HEK293 (cell line): ENCODE measurements around the gene PDE2A.

Experiments
- CTCF ChIA-PET: fragments of 350-600 bp; formaldehyde crosslinking; extraction: SDS; loops from one replicate; lab custom pipeline; 2021; ENCODE audit warnings: antibody characterized with exemption; lab: Yijun Ruan, JAX
- POLR2A ChIA-PET: fragments of 300-600 bp; formaldehyde crosslinking; extraction: SDS; loops from one replicate; lab custom pipeline; 2020; ENCODE audit warnings: antibody characterized with exemption, inconsistent platforms; lab: Yijun Ruan, JAX
- H3K27ac ChIP-seq: fragments of 200-500 bp; sonication (Bioruptor generic); 2 replicates; pipeline ENCODE4 v1.5.1; 2014; ENCODE audit warnings: low read depth, low read length, control low read depth, inconsistent platforms; ENCODE audit errors: extremely low read depth
- H3K36me3 ChIP-seq, 2 experiments: fragments of 200-500 bp in 1 of 2; sonication (Bioruptor generic) in 1 of 2; 1 replicate in 1 of 2; 2 replicates in 1 of 2; pipeline ENCODE4 v1.5.1; 2014 to 2017; ENCODE audit warnings: inconsistent platforms in 2 of 2, low read length in 2 of 2; ENCODE audit not compliant: control insufficient read depth in 2 of 2, insufficient read depth in 1 of 2
- H3K4me1 ChIP-seq: fragments of 200-500 bp; sonication (Bioruptor generic); 2 replicates; pipeline ENCODE4 v1.5.1; 2014; ENCODE audit warnings: mild to moderate bottlenecking, low read length, inconsistent platforms; ENCODE audit not compliant: control insufficient read depth, insufficient read depth
- H3K4me3 ChIP-seq: 2 replicates; pipeline ENCODE4 v1.5.1; 2011; ENCODE audit warnings: low read depth, mild to moderate bottlenecking, control low read depth, low read length, moderate library complexity
- H3K9me3 ChIP-seq: fragments of 200-500 bp; sonication (Bioruptor generic); 2 replicates; pipeline ENCODE4 v1.5.1; 2014; ENCODE audit warnings: low read depth, low read length, inconsistent platforms; ENCODE audit not compliant: control insufficient read depth, insufficient read depth
- HOXA7 ChIP-seq: sonication (generic); formaldehyde crosslinking; IDR thresholded peaks from 2 replicates; pipeline ENCODE4 v1.8.1; 2022; ENCODE audit warnings: missing genetic modification reagents, borderline replicate concordance
- MEIS1 ChIP-seq: sonication (generic); formaldehyde crosslinking; IDR thresholded peaks from 2 replicates; pipeline ENCODE4 v1.8.1; 2022; ENCODE audit warnings: missing genetic modification reagents, mild to moderate bottlenecking, borderline replicate concordance
- OVOL3 ChIP-seq: fragments of 450-650 bp; formaldehyde crosslinking; IDR thresholded peaks from 2 replicates; pipeline ENCODE4 v1.5.1; 2016; ENCODE audit warnings: missing biosample characterization, missing genetic modification characterization
- PRDM10 ChIP-seq: fragments of 450-650 bp; formaldehyde crosslinking; IDR thresholded peaks from 2 replicates; pipeline ENCODE4 v1.5.1; 2016; ENCODE audit warnings: missing biosample characterization, missing genetic modification characterization
- SCRT2 ChIP-seq: fragments of 450-650 bp; formaldehyde crosslinking; IDR thresholded peaks from 2 replicates; pipeline ENCODE4 v1.5.1; 2016; ENCODE audit warnings: missing biosample characterization, missing genetic modification characterization
- SETDB1 ChIP-seq: IDR thresholded peaks from one replicate; pipeline ENCODE4 v1.6.1; 2017; ENCODE audit warnings: mild to moderate bottlenecking, low read length, moderate library complexity, mixed read lengths; ENCODE audit not compliant: insufficient read length
- ZBTB17 ChIP-seq: fragments of 450-650 bp; formaldehyde crosslinking; IDR thresholded peaks from 2 replicates; pipeline ENCODE4 v1.5.1; 2016; ENCODE audit warnings: missing biosample characterization, missing genetic modification characterization
- ZFHX2 ChIP-seq: fragments of 450-650 bp; formaldehyde crosslinking; conservative IDR thresholded peaks from 2 replicates; pipeline ENCODE4 v1.5.1; 2016; ENCODE audit warnings: missing biosample characterization, missing genetic modification characterization
- ZFP37 ChIP-seq: fragments of 450-650 bp; formaldehyde crosslinking; IDR thresholded peaks from 2 replicates; pipeline ENCODE4 v1.5.1; 2016; ENCODE audit warnings: missing biosample characterization, missing genetic modification characterization
- ZFP69B ChIP-seq: fragments of 450-650 bp; formaldehyde crosslinking; IDR thresholded peaks from 2 replicates; pipeline ENCODE4 v1.5.1; 2016; ENCODE audit warnings: missing biosample characterization, missing genetic modification characterization
- ZNF132 ChIP-seq: fragments of 450-650 bp; formaldehyde crosslinking; IDR thresholded peaks from 2 replicates; pipeline ENCODE4 v1.5.1; 2017; ENCODE audit warnings: missing biosample characterization, missing genetic modification characterization, borderline replicate concordance
- ZNF146 ChIP-seq: fragments of 450-650 bp; formaldehyde crosslinking; IDR thresholded peaks from 2 replicates; pipeline ENCODE4 v1.5.1; 2016; ENCODE audit warnings: missing biosample characterization, missing genetic modification characterization
- ZNF155 ChIP-seq: fragments of 450-650 bp; formaldehyde crosslinking; IDR thresholded peaks from 2 replicates; pipeline ENCODE4 v1.5.1; 2016; ENCODE audit warnings: missing biosample characterization, missing genetic modification characterization
- ZNF169 ChIP-seq: fragments of 450-650 bp; formaldehyde crosslinking; IDR thresholded peaks from 2 replicates; pipeline ENCODE4 v1.5.1; 2016; ENCODE audit warnings: missing biosample characterization, missing genetic modification characterization
- ZNF18 ChIP-seq: fragments of 450-650 bp; formaldehyde crosslinking; IDR thresholded peaks from 2 replicates; pipeline ENCODE4 v1.5.1; 2016; ENCODE audit warnings: missing biosample characterization, missing genetic modification characterization
- ZNF2 ChIP-seq: fragments of 450-650 bp; formaldehyde crosslinking; IDR thresholded peaks from 2 replicates; pipeline ENCODE4 v1.5.1; 2016; ENCODE audit warnings: missing biosample characterization, missing genetic modification characterization
- ZNF223 ChIP-seq: fragments of 450-650 bp; formaldehyde crosslinking; IDR thresholded peaks from 2 replicates; pipeline ENCODE4 v1.5.1; 2016; ENCODE audit warnings: missing biosample characterization, missing genetic modification characterization
- ZNF26 ChIP-seq: fragments of 450-650 bp; formaldehyde crosslinking; IDR thresholded peaks from 2 replicates; pipeline ENCODE4 v1.5.1; 2016; ENCODE audit warnings: missing biosample characterization, missing genetic modification characterization
- ZNF292 ChIP-seq: fragments of 450-650 bp; formaldehyde crosslinking; IDR thresholded peaks from 2 replicates; pipeline ENCODE4 v1.5.1; 2016; ENCODE audit warnings: low read depth, missing biosample characterization, missing genetic modification characterization, borderline replicate concordance
- ZNF423 ChIP-seq: fragments of 450-650 bp; formaldehyde crosslinking; IDR thresholded peaks from 2 replicates; pipeline ENCODE4 v1.5.1; 2016; ENCODE audit warnings: missing biosample characterization, missing genetic modification characterization
- ZNF488 ChIP-seq: fragments of 450-650 bp; formaldehyde crosslinking; IDR thresholded peaks from 2 replicates; pipeline ENCODE4 v1.5.1; 2016; ENCODE audit warnings: missing biosample characterization, missing genetic modification characterization
- ZNF518A ChIP-seq: fragments of 450-650 bp; formaldehyde crosslinking; conservative IDR thresholded peaks from 2 replicates; pipeline ENCODE4 v1.5.1; 2016; ENCODE audit warnings: low read depth, missing biosample characterization, missing genetic modification characterization
- ZNF548 ChIP-seq: fragments of 450-650 bp; formaldehyde crosslinking; IDR thresholded peaks from 2 replicates; pipeline ENCODE4 v1.5.1; 2016; ENCODE audit warnings: missing biosample characterization, missing genetic modification characterization
- ZNF76 ChIP-seq: fragments of 450-650 bp; formaldehyde crosslinking; IDR thresholded peaks from 2 replicates; pipeline ENCODE4; 2016; ENCODE audit warnings: low read depth, missing biosample characterization, missing genetic modification characterization, borderline replicate concordance

PDE2A gene

GRCh38 chr11:72595292-72595684, 78.9 kb downstream of the PDE2A start:
- H3K27ac ChIP-seq, result no peak overlapping the region
- H3K36me3 ChIP-seq, result no peaks in the 10 kb centered on the region
- H3K9me3 ChIP-seq, result no peaks in the 10 kb centered on the region
- no peaks in the 10 kb centered on the region for H3K4me1 ChIP-seq
- no peak overlapping the region for H3K4me3 ChIP-seq
- CTCF ChIA-PET, result no interaction called here
- TF ChIP-seq ZFP69B (no peak), ZNF2 (tag by site-specific recombination) (no peak), ZNF223 (no peak), ZNF76 (tag by site-specific recombination) (no peak), ZNF292 (no peak), ZNF548 (tag by site-specific recombination) (no peak), SCRT2 (tag by site-specific recombination) (no peak), ZNF518A (tag by site-specific recombination) (no peak), ZNF132 (no peak), SETDB1 (no peak), ZNF488 (tag by site-specific recombination) (no peak), ZNF146 (no peak), ZFHX2 (tag by site-specific recombination) (no peak), HOXA7 (CRISPR knock-in tag) (no peak), ZBTB17 (tag by site-specific recombination) (no peak), ZNF26 (no peak), ZNF423 (tag by site-specific recombination) (no peak), OVOL3 (tag by site-specific recombination) (no peak), ZNF155 (no peak)
- TF ChIP-seq, all 188 proteins: peak for 0
- POLR2A ChIA-PET, result no interaction called here

GRCh38 chr11:72594493-72595291, 79.5 kb downstream of the PDE2A start:
- Histone ChIP-seq H3K36me3 (no peaks in the 10 kb centered on the region), H3K4me3 (no peak overlapping the region), H3K27ac (no peak overlapping the region), H3K9me3 (no peaks in the 10 kb centered on the region), H3K4me1 (no peaks in the 10 kb centered on the region)
- ChIA-PET POLR2A (no interaction called here), CTCF (interaction anchor here (0.5 kb wide), 1 partner anchor 563 kb away, joined by 3 read pairs; no protein-coding TSS in a partner anchor)
- TF ChIP-seq PRDM10 (no peak), ZFP37 (tag by site-specific recombination) (no peak), ZNF18 (tag by site-specific recombination) (no peak), ZNF169 (tag by site-specific recombination) (no peak), MEIS1 (CRISPR knock-in tag) (no peak), ZNF76 (tag by site-specific recombination) (no peak)
